A172 (cell line): ENCODE results near the gene GOLGA8R. TPM values are rescaled to one million over a fixed set of nuclear protein-coding genes. Genes with fewer than 3 reads are reported as not detected.
"Not testable (repeated sequence)": the region's sequence is repeated elsewhere in the genome, so short reads cannot be mapped to it uniquely, and the experiment has no call there.

Experiments
- DNase-seq: peaks from one replicate; pipeline ENCODE4 v3.0.0-alpha.2; 2015; ENCODE audit warnings: low spot score
- total RNA-seq: library from RNA; depleted of rRNA; stranded (reverse); fragments of >200 nt; shearing (Covaris generic); gene quantifications from 2 replicates; pipeline ENCODE4 v1.2.3, GENCODE V29; 2014; rRNA removed

GOLGA8R gene
- total RNA-seq: 0.43 and 1.8 TPM in 2 replicates

DNA sequence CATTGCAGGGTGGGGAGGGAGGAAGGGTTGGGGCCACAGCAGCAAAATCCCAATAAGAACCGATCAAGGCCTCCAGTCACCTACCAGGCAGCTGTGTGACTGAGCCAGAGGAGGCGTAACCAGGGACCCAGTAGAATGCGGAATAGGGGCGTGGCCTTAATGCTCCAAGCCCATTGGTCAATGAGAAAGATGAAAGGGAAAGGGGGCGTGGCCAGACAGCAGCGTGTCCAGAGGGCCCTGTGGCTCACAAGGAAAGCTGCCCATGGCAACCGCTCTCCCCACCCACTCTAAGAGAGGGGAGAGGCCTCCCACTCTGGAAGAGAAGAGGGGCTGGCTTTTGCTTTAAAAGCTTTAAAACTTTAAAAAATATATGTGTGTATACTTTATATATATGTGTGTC is at the start of gene GOLGA8R:
Gene GOLGA8R, minus strand, starts transcription at position 101 of the 400 bp plus-strand sequence. Its CDS starts 98 bp downstream, at position 3.
- not testable (repeated sequence) for DNase-seq

DNA sequence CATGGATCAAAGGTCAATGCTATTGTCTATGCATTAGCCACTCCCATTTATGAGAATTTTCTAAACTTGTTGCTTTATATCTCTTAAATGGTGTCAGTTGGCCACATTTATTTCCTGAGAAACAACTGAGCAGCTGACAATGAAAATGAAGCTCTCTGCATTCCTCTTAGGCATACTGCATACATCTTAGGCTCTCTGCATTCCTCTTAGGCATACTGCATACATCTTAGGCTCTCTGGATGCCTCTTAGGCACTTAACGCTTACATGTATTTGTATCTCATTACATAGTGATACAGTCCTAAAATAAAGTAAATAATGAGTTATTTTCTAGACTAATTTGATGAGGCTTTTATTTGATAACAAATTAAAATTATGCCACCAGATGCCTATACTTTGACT is 49.8 kb upstream of the GOLGA8R start:
- DNase-seq: not testable (repeated sequence)

GRCh38 chr15:30462176-30462575 is 48.1 kb upstream of the GOLGA8R start:
- DNase-seq: not testable (repeated sequence)

DNA sequence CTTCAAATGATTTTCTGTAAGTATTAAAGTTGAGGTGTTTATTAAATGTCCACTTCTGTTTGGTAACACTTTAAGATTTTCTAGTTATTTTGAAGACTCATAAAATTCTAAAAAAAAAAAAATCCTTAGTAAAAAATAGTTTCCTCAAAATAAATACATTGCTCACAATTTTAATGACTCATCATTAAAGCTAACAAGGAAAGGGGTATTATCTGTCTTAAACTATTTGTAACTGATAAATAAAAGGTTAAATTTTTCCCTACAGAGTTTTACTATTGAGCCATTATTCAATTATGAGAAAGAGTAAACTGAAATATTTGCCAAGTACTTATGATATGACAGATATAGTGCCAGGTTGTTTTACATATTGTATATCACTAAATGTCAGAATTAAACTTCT is 38.6 kb upstream of the GOLGA8R start:
- not testable (repeated sequence) for DNase-seq

DNA sequence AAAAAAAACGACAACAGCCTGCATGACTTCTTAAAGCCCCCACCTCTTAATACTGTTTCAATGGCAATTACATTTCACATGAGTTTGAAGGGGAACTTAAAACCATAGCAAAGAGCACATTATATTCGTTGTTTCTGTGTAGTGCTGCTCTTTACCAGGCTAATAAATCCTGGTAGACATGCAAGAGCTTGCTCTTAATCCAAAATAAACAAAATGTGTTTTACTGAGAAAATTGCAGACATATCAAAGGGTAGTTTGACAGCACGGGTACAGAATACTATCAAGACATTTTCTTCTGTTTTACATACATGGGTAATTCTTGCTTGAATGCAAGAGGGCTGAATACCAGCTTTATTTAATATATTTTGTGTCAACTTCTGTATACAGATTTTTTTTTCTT is 24.3 kb upstream of the GOLGA8R start:
- not testable (repeated sequence) for DNase-seq

DNA sequence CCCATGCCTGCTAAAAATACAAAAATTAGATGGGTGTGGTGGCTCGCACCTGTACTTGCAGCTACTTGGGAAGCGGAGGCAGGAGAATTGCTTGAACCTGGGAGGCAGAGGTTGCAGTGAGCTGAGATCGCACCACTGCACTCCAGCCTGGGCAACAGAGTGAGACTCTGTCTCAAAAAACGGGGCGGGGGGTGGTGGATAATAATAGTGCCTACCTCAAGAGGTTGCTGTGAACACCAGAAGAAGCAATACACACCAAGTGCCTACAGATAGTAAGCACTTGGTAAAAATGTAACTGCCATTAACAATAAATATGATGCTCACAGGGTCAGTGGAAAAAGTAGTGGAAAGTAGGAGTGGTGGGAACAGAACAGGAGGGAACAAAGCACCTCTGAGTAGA is 21.8 kb upstream of the GOLGA8R start:
- DNase-seq: not testable (repeated sequence)

GRCh38 chr15:30420723-30421122 is 6.7 kb upstream of the GOLGA8R start:
- DNase-seq: not testable (repeated sequence)

DNA sequence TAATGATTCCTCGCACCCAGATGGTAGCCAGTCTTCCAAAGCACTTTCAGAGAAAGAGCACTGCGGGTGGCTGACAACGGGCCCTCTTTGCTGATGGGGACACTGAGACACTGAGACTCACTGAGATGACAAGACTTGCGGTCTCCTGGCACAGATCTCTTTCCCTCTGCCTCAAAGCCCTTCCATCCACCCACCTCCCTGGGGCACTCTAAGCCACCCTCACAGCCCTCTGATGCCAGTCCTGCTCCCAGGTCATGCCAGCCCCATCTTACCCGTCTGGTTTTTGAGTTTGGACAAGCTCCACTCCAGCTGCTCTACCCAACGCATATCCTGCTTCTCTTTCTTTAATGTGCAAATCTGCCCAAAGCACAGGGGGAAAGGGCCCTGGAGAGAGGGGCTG is 6.4 kb downstream of the GOLGA8R start:
- DNase-seq: not testable (repeated sequence)

GRCh38 chr15:30398988-30399387 is 15.1 kb downstream of the GOLGA8R start:
- DNase-seq: not testable (repeated sequence)

- DNase-seq: not testable (repeated sequence)
Observed at GRCh38 chr15:30393664-30393991, 20.4 kb downstream of the GOLGA8R start.

- not testable (repeated sequence) for DNase-seq
Observed at GRCh38 chr15:30392766-30393663, 21.0 kb downstream of the GOLGA8R start, which contains the start of gene CHRFAM7A. Gene CHRFAM7A, minus strand, starts transcription at chr15:30393540. Its CDS starts 10,189 bp downstream, at chr15:30383351.

GRCh38 chr15:30386318-30386887 is 27.7 kb downstream of the GOLGA8R start:
- not testable (repeated sequence) for DNase-seq

DNA sequence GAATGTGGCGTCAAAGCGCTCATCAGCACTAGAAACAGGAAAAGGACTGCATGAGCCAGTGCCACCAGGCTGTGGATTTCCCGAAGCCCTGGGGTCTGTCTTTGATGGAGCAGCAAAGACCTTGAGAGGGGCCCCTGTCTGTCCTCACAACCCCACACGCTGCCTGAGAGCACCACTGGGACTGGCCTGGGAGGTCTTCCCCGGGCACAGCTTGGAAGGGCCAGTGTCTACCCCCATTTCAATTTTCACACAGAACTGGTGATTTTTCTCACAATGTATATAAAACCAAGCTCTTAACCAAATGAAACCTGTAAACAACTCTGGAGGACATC is 37.0 kb downstream of the GOLGA8R start:
- DNase-seq: not testable (repeated sequence)

GRCh38 chr15:30376375-30377081 is 37.5 kb downstream of the GOLGA8R start:
- DNase-seq: not testable (repeated sequence)

DNA sequence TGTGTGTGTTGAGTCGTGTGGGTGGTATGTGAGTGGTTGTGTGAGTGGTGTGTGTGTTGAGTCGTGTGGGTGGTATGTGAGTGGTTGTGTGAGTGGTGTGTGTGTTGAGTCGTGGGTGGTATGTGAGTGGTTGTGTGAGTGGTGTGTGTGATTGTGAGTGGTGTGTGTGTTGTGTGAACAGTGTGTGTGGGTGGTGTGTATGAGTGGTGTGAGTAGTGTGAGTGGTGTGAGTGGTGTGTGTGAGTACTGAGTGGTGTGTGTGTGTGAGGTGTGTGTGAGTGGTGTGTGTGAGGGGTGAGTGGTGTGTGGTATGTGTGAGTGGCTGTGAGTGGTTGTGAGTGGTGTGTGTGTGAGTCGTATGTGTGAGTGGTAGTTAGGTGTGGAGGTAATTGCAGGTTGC is 38.2 kb downstream of the GOLGA8R start:
- not testable (repeated sequence) for DNase-seq

- not testable (repeated sequence) for DNase-seq
Observed at GRCh38 chr15:30374862-30375261, 39.2 kb downstream of the GOLGA8R start.

GRCh38 chr15:30368271-30368670 is 45.8 kb downstream of the GOLGA8R start:
- DNase-seq: not testable (repeated sequence)

- DNase-seq: not testable (repeated sequence)
Observed at GRCh38 chr15:30367246-30367645, 46.8 kb downstream of the GOLGA8R start.

DNA sequence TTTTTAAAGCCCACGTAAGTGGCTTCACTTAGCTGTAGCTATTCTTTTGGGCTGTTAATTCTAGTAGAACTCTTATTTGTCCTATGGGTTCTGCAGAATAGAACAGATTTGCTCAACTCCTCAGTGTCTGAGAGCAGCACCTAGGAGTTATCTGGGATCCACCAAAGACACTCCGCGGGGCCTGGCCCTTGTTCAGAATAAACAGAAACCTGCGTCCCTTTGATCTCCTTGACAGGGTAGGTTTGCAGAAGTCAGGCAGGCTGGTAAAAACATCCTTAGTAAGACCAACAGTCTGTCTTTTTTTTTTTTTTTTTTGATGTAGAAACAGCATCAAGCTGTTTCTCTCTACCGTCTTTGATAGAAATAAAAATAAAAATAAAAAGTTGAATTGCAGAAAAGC is 52.7 kb downstream of the GOLGA8R start:
- not testable (repeated sequence) for DNase-seq

DNA sequence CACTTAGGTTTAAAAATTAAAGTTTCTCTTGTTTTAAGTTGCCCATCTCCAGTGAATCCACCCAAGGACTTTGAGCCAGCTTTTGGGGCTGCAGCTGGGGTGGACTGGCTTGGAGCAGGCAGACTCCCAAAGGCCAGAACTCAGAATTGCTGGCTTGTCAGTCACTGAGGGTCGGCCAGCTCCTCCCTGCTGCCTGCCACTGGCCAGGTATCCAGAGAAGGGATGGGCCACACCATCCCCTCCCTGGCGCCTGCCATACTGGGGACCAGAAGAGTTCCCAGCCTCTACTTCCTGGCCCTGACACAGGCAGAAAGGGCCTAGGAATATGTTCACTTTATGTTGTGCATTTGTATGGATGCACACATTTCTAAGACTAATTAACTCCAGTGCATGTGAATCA is 53.1 kb downstream of the GOLGA8R start:
- not testable (repeated sequence) for DNase-seq

DNA sequence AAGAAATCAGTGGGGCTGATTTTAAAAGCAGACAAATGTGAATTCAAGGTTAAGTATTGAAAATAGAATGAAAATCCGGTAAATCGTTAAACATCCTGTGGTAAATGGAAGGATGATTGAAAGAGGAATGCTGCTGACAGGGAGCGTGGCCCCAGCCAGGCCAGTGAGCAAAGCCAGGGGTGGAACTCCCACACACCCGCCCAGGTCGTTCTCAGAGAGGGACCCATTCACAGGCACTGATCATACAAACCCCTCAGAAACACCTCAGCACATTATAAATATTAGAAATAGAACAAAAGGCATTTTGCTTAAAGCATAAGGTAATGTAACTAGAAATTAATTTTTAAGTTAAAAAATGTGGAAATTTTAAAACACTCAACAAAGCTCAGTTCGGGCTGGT is 59.0 kb downstream of the GOLGA8R start:
- DNase-seq: not testable (repeated sequence)
